ENCODE results near the gene RAD52. TPM values are rescaled to one million over a fixed set of nuclear protein-coding genes. Genes with fewer than 3 reads are reported as not detected.
A peak's percentile ranks its signal among the peaks of the same experiment; 100 is the strongest.

RAD52 gene
- total RNA-seq, 2 donors from 2014 or later: 10.5 to 13.5 TPM

DNA sequence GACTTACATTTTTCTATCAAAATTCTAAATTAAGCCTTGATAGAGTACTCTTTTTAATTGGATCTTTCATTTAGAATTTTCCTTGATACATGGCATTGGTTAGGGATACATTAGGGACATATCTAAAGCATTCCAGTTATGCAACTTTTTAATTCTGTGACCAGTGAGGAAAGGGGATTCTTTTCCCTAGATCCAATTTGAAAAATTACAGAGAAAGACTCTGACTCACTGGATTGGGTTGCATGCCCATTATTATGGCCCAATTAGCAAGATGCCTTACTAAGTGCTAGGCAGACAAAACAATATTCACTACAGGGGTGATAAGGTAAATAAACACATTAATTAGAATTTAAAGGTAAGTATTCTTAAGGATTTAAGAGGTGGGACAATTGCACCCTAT, 5.2 kb upstream of the RAD52 start:
- Histone ChIP-seq H3K4me1 (no peaks in the 10 kb centered on the region), H3K4me3 (no peak overlapping the region), H3K27me3 (no peaks in the 10 kb centered on the region), H3K9me3 (no peaks in the 10 kb centered on the region), H3K36me3 (replicated peaks in 1 of 2; ENCODE audit: insufficient read depth in 1 of 2, low read depth in 2 of 2) (no peaks in the 10 kb centered on the region), H3K27ac (no peak overlapping the region)
- intact Hi-C loops (cut with DNase I): loop anchor here (10.0 kb wide), 1 partner anchor 390 kb away; no protein-coding TSS in a partner anchor
- DNase-seq (no peak), ATAC-seq (no peak)
- TF ChIP-seq, protein P1, sequence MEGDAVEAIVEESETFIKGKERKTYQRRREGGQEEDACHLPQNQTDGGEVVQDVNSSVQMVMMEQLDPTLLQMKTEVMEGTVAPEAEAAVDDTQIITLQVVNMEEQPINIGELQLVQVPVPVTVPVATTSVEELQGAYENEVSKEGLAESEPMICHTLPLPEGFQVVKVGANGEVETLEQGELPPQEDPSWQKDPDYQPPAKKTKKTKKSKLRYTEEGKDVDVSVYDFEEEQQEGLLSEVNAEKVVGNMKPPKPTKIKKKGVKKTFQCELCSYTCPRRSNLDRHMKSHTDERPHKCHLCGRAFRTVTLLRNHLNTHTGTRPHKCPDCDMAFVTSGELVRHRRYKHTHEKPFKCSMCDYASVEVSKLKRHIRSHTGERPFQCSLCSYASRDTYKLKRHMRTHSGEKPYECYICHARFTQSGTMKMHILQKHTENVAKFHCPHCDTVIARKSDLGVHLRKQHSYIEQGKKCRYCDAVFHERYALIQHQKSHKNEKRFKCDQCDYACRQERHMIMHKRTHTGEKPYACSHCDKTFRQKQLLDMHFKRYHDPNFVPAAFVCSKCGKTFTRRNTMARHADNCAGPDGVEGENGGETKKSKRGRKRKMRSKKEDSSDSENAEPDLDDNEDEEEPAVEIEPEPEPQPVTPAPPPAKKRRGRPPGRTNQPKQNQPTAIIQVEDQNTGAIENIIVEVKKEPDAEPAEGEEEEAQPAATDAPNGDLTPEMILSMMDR (IDR thresholded peaks at IDR 0.05): no peak
- no peak for TF ChIP-seq POLR2A (IDR thresholded peaks at IDR 0.05)

DNA sequence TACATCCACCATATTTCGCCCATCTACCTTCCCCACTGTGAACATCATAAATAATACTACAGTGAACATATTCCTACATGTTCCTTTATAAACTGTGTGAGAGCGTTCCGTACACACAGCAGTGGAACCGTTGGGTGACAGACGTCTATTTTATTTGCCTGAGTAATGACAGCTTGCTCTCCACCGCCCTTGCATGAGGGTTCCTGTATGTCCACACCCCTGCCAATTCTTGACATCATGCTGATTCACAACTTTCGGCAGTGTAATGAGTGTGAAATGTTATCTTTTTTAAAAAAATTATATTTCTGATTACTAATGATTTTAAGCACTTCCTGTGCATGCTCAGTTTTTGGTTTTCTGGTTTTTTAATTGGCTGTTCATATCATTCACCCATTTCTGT, 4.3 kb upstream of the RAD52 start:
- intact Hi-C loops (cut with DNase I): loop anchor here (10.0 kb wide), 1 partner anchor 389 kb away; no protein-coding TSS in a partner anchor
- H3K4me3 ChIP-seq: no peak overlapping the region
- no peaks in the 10 kb centered on the region for H3K9me3 ChIP-seq
- H3K36me3 ChIP-seq (replicated peaks in 1 of 2; ENCODE audit: insufficient read depth in 1 of 2, low read depth in 2 of 2): no peaks in the 10 kb centered on the region
- no peaks in the 10 kb centered on the region for H3K4me1 ChIP-seq
- TF ChIP-seq, protein P1 (IDR thresholded peaks at IDR 0.05): no peak
- 72 to 77% methylated on average over 7 of the region's 7 CpGs for WGBS, 2 donors
- DNase-seq: no peak
- no peaks in the 10 kb centered on the region for H3K27me3 ChIP-seq
- ATAC-seq: no peak
- H3K27ac ChIP-seq: no peak overlapping the region

DNA sequence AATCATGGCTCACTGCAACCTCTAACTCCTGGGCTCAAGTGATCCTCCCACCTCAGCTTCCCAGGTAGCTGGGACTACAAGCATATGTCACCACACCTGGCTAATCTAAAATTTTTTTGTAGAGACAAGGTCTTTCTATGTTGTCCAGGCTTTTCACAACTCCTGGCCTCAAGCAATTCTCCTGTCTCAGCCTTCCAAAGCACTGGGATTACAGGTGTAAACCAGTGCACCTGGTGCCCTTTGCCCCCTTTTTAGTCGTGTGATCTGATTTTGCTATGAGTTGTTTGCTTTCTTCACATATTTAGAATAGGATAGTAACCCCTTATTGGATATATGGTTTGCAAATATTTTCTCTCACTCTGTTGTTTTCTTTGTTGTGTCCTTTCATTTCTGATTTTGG, 1.7 kb upstream of the RAD52 start:
- intact Hi-C loops (cut with DNase I): loop anchor here (10.0 kb wide), 1 partner anchor 386 kb away; no protein-coding TSS in a partner anchor

DNA sequence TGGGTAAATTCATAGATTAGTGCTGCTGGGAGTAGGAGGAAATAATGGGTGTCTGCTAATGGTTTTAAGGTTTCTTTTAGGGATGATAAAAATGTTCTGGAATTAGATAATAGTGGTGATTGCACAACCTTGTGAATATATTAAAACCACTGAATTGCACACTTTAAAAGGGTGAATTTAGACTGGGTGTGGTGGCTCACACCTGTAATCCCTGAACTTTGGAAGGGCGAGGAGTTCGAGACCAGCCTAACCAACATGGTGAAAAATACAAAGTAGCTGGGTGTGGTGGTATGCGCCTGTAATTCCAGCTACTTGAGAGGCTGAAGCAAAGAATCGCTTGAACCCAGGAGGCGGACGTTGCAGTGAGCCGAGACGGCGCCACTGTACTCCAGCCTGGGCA, 1.3 kb downstream of the RAD52 start:
- 82 to 93% methylated on average over 9 of the region's 9 CpGs for WGBS, 2 donors
- H3K4me1 ChIP-seq: peaks cover 12% of the 10 kb centered on the region
- H3K4me3 ChIP-seq: no peak overlapping the region
- H3K27me3 ChIP-seq: no peaks in the 10 kb centered on the region
- H3K27ac ChIP-seq: peak overlapping the region in 3 of 4 donors; percentile 80 to 93 (median 85)
- no peaks in the 10 kb centered on the region for H3K36me3 ChIP-seq (replicated peaks in 1 of 2; ENCODE audit: insufficient read depth in 1 of 2, low read depth in 2 of 2)
- DNase-seq (no peak), ATAC-seq (no peak)
- intact Hi-C loops (cut with DNase I): no loop called here
- H3K9me3 ChIP-seq: no peaks in the 10 kb centered on the region
- TF ChIP-seq, protein P1 (IDR thresholded peaks at IDR 0.05): no peak
- TF ChIP-seq POLR2A (IDR thresholded peaks at IDR 0.05): no peak

More for the DNA sequence above, 1.7 kb upstream of the RAD52 start:
- peaks cover 12% of the 10 kb centered on the region for H3K4me1 ChIP-seq
- ATAC-seq: no peak
- H3K27ac ChIP-seq: no peak overlapping the region
- H3K27me3 ChIP-seq: no peaks in the 10 kb centered on the region
- no peak for DNase-seq
- no peak overlapping the region for H3K4me3 ChIP-seq
- H3K36me3 ChIP-seq (replicated peaks in 1 of 2; ENCODE audit: insufficient read depth in 1 of 2, low read depth in 2 of 2): no peaks in the 10 kb centered on the region
- 11 to 27% methylated on average over 1 of the region's 1 CpG for WGBS, 2 donors
- TF ChIP-seq, protein P1 (IDR thresholded peaks at IDR 0.05): no peak
- TF ChIP-seq POLR2A (IDR thresholded peaks at IDR 0.05): no peak
- no peaks in the 10 kb centered on the region for H3K9me3 ChIP-seq

DNA sequence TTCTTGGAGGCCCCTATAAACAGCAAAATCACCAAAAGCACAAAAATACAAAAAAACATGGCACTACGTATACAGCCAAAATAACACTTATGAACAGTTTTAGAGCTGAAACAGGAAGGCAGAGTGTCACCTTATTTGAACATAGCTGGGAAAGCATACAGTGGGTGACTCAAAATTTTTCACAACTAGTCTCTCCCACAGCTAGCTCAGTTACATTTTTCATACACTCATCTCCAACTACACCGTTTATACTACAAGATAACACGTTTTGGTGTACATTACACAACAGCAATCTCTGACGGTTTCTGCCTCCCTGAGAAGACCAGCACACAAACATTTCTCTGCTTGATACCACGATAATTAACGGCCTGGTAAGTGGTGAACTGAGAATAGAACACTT, 2.9 kb downstream of the RAD52 start:
- Histone ChIP-seq H3K9me3 (no peaks in the 10 kb centered on the region), H3K27ac (no peak overlapping the region), H3K4me1 (peaks cover 12% of the 10 kb centered on the region), H3K27me3 (no peaks in the 10 kb centered on the region), H3K4me3 (no peak overlapping the region), H3K36me3 (replicated peaks in 1 of 2; ENCODE audit: insufficient read depth in 1 of 2, low read depth in 2 of 2) (no peaks in the 10 kb centered on the region)
- intact Hi-C loops (cut with DNase I): no loop called here
- no peak for DNase-seq
- no peak for ATAC-seq
- TF ChIP-seq, protein P1 (IDR thresholded peaks at IDR 0.05): no peak
- no peak for TF ChIP-seq POLR2A (IDR thresholded peaks at IDR 0.05)
- WGBS, 2 donors: 54 to 70% methylated on average over 6 of the region's 6 CpGs

Measured in body of pancreas (tissue), 4 donors.